D721Med (cell line): ENCODE data around the gene TMEM14A.

Source experiments
- DNase-seq: peaks from one replicate; pipeline ENCODE4 v3.0.0; 2011; ENCODE audit warnings: low spot score; ENCODE audit not compliant: insufficient read length
- FAIRE-seq: peaks from 2 replicates; lab custom pipeline; 2011; peaks lifted over from hg19 to GRCh38; lab: Jason Lieb, UNC
- TF ChIP-seq, protein P1 (sequence below): IDR thresholded peaks from 2 replicates; pipeline ENCODE4 v1.5.1; 2012; ENCODE audit warnings: mild to moderate bottlenecking, control low read depth; ENCODE audit not compliant: insufficient read depth; ENCODE audit errors: missing control alignments

TMEM14A gene

GRCh38 chr6:52728394-52728793 lies 57.5 kb downstream of the TMEM14A start:
- no peak for FAIRE-seq
- TF ChIP-seq, protein P1, sequence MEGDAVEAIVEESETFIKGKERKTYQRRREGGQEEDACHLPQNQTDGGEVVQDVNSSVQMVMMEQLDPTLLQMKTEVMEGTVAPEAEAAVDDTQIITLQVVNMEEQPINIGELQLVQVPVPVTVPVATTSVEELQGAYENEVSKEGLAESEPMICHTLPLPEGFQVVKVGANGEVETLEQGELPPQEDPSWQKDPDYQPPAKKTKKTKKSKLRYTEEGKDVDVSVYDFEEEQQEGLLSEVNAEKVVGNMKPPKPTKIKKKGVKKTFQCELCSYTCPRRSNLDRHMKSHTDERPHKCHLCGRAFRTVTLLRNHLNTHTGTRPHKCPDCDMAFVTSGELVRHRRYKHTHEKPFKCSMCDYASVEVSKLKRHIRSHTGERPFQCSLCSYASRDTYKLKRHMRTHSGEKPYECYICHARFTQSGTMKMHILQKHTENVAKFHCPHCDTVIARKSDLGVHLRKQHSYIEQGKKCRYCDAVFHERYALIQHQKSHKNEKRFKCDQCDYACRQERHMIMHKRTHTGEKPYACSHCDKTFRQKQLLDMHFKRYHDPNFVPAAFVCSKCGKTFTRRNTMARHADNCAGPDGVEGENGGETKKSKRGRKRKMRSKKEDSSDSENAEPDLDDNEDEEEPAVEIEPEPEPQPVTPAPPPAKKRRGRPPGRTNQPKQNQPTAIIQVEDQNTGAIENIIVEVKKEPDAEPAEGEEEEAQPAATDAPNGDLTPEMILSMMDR, result no peak

DNA sequence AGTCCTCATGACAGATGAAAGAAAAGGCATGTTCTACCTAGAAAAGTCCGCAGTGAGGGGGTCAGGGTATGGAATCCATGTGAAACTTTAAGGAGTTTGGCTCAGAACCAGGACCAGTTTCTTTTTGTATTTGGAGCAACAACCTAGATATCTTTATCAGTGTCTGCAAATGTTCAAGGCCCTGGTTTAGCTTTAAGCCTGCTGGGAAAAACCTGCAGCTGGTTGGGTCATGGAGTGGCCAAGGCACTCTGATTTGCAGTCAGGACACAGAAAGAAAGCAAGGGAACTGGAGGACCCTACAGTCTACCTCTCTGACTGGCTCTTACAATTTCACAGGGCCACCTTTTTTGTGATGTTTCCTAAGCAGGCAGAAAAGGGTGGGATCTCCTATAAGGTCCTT lies 58.7 kb downstream of the TMEM14A start:
- no peak for FAIRE-seq
- TF ChIP-seq, protein P1, result no peak
- DNase-seq, result no peak

More at GRCh38 chr6:52728394-52728793, 57.5 kb downstream of the TMEM14A start:
- DNase-seq, result no peak

- TF ChIP-seq, protein P1, result no peak
- DNase-seq (no peak), FAIRE-seq (no peak)
These were observed 60.8 kb downstream of the TMEM14A start for GRCh38 chr6:52731719-52732118.

- DNase-seq (no peak), FAIRE-seq (no peak)
- TF ChIP-seq, protein P1, result no peak
These were observed 62.3 kb downstream of the TMEM14A start for GRCh38 chr6:52733172-52733571.

DNA sequence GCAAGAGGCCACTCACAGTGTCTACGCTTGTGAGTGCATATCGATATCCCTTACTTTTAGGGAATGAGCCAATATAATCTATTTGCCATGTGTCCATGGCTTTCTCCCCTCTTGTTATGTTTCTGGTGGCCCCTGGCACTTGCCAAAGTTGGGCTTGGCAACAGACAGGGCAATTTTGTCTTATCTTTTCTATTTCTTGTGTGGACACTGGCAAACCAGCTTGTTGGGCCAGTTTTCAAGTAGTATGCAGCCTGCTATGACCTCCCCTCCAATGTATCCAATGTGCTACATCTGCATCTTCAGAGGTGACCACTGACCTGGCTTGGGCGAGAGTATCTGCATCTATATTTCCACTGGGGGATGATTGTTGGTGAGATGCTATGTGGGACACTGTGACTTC lies 63.2 kb downstream of the TMEM14A start:
- TF ChIP-seq, protein P1, result no peak
- FAIRE-seq, result no peak

DNA sequence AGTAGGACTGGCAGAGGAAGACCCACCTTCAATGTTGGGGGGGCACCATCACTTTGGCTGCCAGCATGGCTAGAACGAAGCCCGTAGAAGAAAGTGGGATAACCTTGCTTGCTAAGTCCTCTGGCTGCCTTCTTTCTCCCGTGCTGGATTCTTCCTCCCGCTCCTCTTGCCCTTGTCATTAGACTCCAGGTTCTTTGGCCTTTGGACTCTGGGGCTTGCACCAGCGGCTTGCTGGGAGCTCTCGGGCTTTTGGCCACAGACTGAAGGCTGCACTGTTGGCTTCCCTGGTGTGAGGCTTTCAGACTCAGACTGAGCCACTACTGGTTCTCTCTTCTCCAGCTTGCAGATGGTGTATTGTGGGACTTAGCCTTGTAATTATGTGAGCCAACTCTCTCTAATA lies 64.2 kb downstream of the TMEM14A start:
- DNase-seq, result no peak
- TF ChIP-seq, protein P1, result no peak
- no peak for FAIRE-seq

More for the DNA sequence above, 63.2 kb downstream of the TMEM14A start:
- no peak for DNase-seq

GRCh38 chr6:52736145-52736544 lies 65.2 kb downstream of the TMEM14A start:
- TF ChIP-seq, protein P1, result no peak
- FAIRE-seq (no peak), DNase-seq (no peak)
